IMR-90 (cell line): ENCODE data around the gene ZFHX3. TPM values are rescaled to one million over a fixed set of nuclear protein-coding genes. Genes with fewer than 3 reads are reported as not detected.

Experiments
- ATAC-seq: fragments of 200-7000 bp; cut with Tn5 transposase; 2 replicates; pipeline ENCODE4 v1.9.1; 2020; ENCODE audit warnings: low read depth, mild to moderate bottlenecking, moderate library complexity
- BruUV-seq: library from RNA; stranded (reverse); fragments of 400-500 nt; replicated peaks from 2 replicates; lab custom pipeline; 2021; lab: Mats Ljungman, UMichigan
- CTCF ChIA-PET: fragments of 300-600 bp; formaldehyde crosslinking; extraction: SDS; loops from one replicate; lab custom pipeline; 2021; ENCODE audit warnings: antibody characterized with exemption; lab: Yijun Ruan, JAX
- POLR2A ChIA-PET: fragments of 300-600 bp; sonication (Branson Sonifier 250); formaldehyde crosslinking; loops from one replicate; lab custom pipeline; 2022; ENCODE audit warnings: antibody characterized with exemption; ENCODE audit not compliant: unreplicated experiment; lab: Charles Lee
- DNase-seq: peaks from one replicate; pipeline ENCODE4 v3.0.0; 2013
- H2AFZ ChIP-seq: replicated peaks from 2 replicates; pipeline ENCODE3; 2013; ENCODE audit warnings: low read length, mild to moderate bottlenecking; ENCODE audit not compliant: poor library complexity
- H2AK5ac ChIP-seq: 2 replicates; pipeline ENCODE4 v1.6.1; 2013; ENCODE audit warnings: low read depth, low read length, inconsistent platforms
- H2AK9ac ChIP-seq: replicated peaks from 2 replicates; pipeline ENCODE3; 2013; ENCODE audit warnings: mild to moderate bottlenecking, low read depth, low read length, moderate library complexity; ENCODE audit not compliant: poor library complexity
- H2BK120ac ChIP-seq: 2 replicates; pipeline ENCODE4 v1.6.1; 2013; ENCODE audit warnings: low read depth, low read length, inconsistent platforms
- H2BK15ac ChIP-seq: 3 replicates; pipeline ENCODE4 v1.6.1; 2013; ENCODE audit warnings: low read depth, low read length, inconsistent platforms
- H2BK20ac ChIP-seq: 2 replicates; pipeline ENCODE4 v1.6.1; 2013; ENCODE audit warnings: low read depth, mild to moderate bottlenecking, inconsistent platforms, low read length, moderate library complexity
- H2BK5ac ChIP-seq: 2 replicates; pipeline ENCODE4 v1.6.1; 2013; ENCODE audit warnings: mild to moderate bottlenecking, low read depth, low read length, inconsistent platforms; ENCODE audit not compliant: poor library complexity, severe bottlenecking
- H3K14ac ChIP-seq: replicated peaks from 2 replicates; pipeline ENCODE4 v1.6.1; 2013; ENCODE audit warnings: low read depth, low read length, inconsistent platforms
- H3K18ac ChIP-seq: 2 replicates; pipeline ENCODE4 v1.6.1; 2013; ENCODE audit warnings: low read depth, low read length, control low read depth
- H3K23ac ChIP-seq: 2 replicates; pipeline ENCODE4 v1.6.1; 2013; ENCODE audit warnings: low read depth, low read length, inconsistent platforms
- H3K27ac ChIP-seq: 2 replicates; pipeline ENCODE4 v1.5.1; 2013; ENCODE audit warnings: mild to moderate bottlenecking, control low read depth, low read length; ENCODE audit not compliant: insufficient read depth
- H3K27me3 ChIP-seq: 2 replicates; pipeline ENCODE4 v1.6.1; 2013; ENCODE audit warnings: low read length; ENCODE audit not compliant: control insufficient read depth, insufficient read depth
- H3K36me3 ChIP-seq: 2 replicates; pipeline ENCODE4 v1.6.1; 2013; ENCODE audit warnings: low read length, mixed read lengths; ENCODE audit not compliant: control insufficient read depth, insufficient read depth
- H3K4ac ChIP-seq: 2 replicates; pipeline ENCODE4 v1.6.1; 2013; ENCODE audit warnings: low read depth, low read length, inconsistent platforms
- H3K4me1 ChIP-seq: 2 replicates; pipeline ENCODE4 v1.6.1; 2013; ENCODE audit warnings: low read length, mixed read lengths; ENCODE audit not compliant: control insufficient read depth, insufficient read depth
- H3K4me2 ChIP-seq: 2 replicates; pipeline ENCODE4 v1.6.1; 2013; ENCODE audit warnings: low read depth, mild to moderate bottlenecking, control low read depth, low read length, moderate library complexity
- H3K4me3 ChIP-seq: 2 replicates; pipeline ENCODE4 v1.5.1; 2013; ENCODE audit warnings: low read depth, mild to moderate bottlenecking, control low read depth, low read length, moderate library complexity; ENCODE audit not compliant: insufficient read depth
- H3K56ac ChIP-seq: 2 replicates; pipeline ENCODE4 v1.6.1; 2013; ENCODE audit warnings: low read length, inconsistent platforms; ENCODE audit not compliant: insufficient read depth; ENCODE audit errors: extremely low read depth
- H3K79me1 ChIP-seq, 2 experiments: 2 replicates each; pipeline ENCODE4 v1.6.1; 2013; ENCODE audit warnings: low read length in 2 of 2, inconsistent platforms in 1 of 2, low read depth in 1 of 2
- H3K9ac ChIP-seq: 2 replicates; pipeline ENCODE4 v1.6.1; 2013; ENCODE audit warnings: low read depth, low read length, control low read depth
- H3K9me1 ChIP-seq: 2 replicates; pipeline ENCODE4 v1.6.1; 2013; ENCODE audit warnings: low read length, inconsistent platforms; ENCODE audit not compliant: insufficient read depth
- H3K9me3 ChIP-seq: 2 replicates; pipeline ENCODE4 v1.6.1; 2013; ENCODE audit warnings: low read length; ENCODE audit not compliant: control insufficient read depth, insufficient read depth
- H4K20me1 ChIP-seq: 2 replicates; pipeline ENCODE4 v1.6.1; 2013; ENCODE audit warnings: low read length, inconsistent platforms; ENCODE audit not compliant: insufficient read depth
- H4K5ac ChIP-seq: 2 replicates; pipeline ENCODE4 v1.6.1; 2013; ENCODE audit warnings: mild to moderate bottlenecking, low read depth, low read length, control low read depth
- H4K8ac ChIP-seq, 2 experiments: 2 replicates each; pipeline ENCODE4 v1.6.1; 2013; ENCODE audit warnings: low read depth in 2 of 2, low read length in 2 of 2, control low read depth in 1 of 2, inconsistent platforms in 1 of 2
- H4K91ac ChIP-seq: 2 replicates; pipeline ENCODE4 v1.6.1; 2013; ENCODE audit warnings: low read depth, low read length, inconsistent platforms; ENCODE audit not compliant: insufficient read depth
- FOS ChIP-seq: fragments of 150-350 bp; IDR thresholded peaks from 2 replicates; pipeline ENCODE4 v1.6.1; 2016; ENCODE audit warnings: low read depth, low read length
- MAFK ChIP-seq: IDR thresholded peaks from 2 replicates; pipeline ENCODE4 v1.6.1; 2012; ENCODE audit warnings: low read depth, low read length, improper control_type of control experiment
- SMC3 ChIP-seq: fragments of 150-350 bp; IDR thresholded peaks from 2 replicates; pipeline ENCODE4 v1.6.1; 2016; ENCODE audit warnings: low read depth, mild to moderate bottlenecking, antibody characterized with exemption, low read length, moderate library complexity
- WGBS, 2 experiments: methylation state at CpG; one replicate each; pipeline versions ENCODE4 v1.1.5 to v1.1.7; 2013; ENCODE audit warnings: missing lambda C conversion rate in 2 of 2; ENCODE audit not compliant: insufficient read length in 1 of 2; ENCODE audit errors: extremely low coverage in 2 of 2; 5-methylcytosine and 5-hydroxymethylcytosine counted together
- dilution Hi-C: fragments of 300-500 bp; cut with HindIII; formaldehyde crosslinking; loops from one replicate; pipeline ENCODE4 v1.14.3; 2018; ENCODE audit warnings: low sequenced_read_pairs; ENCODE audit not compliant: unreplicated experiment
- in situ Hi-C: fragments of 300-500 bp; cut with MboI; formaldehyde crosslinking; loops from 3 replicates; pipeline ENCODE4 v1.14.3; 2019; ENCODE audit warnings: low sequenced_read_pairs, inconsistent platforms, mixed read lengths
- intact Hi-C: fragments of 100-400 bp; cut with micrococcal nuclease; formaldehyde crosslinking; loops from 2 replicates; pipeline ENCODE4 v1.10.0; 2022
- polyA plus RNA-seq, 3 experiments: library from polyadenylated mRNA; depleted of rRNA; stranded (reverse); fragments of >200 nt; gene quantifications; 2 replicates each; pipeline ENCODE4 v1.2.3, GENCODE V29; 2012; ENCODE audit warnings: low replicate concordance in 1 of 3
- total RNA-seq: library from RNA; depleted of rRNA; stranded (reverse); fragments of >200 nt; gene quantifications from 2 replicates; pipeline ENCODE4 v1.2.3, GENCODE V29; 2012

Gene ZFHX3
- total and polyA plus RNA-seq, 2 of the 4 experiments (the other 2 are of a cell fraction): 1.4 to 1.7 TPM

DNA sequence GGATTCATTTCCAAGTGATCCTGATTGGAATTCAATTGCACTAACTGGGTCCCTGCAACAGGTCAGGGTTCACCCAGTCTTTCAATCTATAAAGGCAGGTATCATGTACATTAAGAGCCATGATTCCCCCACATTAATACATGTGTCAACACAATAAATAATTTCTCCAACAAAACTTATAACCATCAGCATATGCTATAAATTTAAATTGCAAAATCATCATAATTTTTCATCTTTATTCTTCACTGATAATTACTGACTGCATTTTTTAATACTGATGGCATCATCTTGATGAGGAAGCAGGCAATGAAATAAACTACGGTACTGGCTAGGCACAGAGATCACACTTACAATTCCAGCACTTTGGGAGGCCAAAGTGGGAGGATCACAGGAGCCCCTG, 59.4 kb downstream of the ZFHX3 start:
- H3K4me2 ChIP-seq: no peak overlapping the region
- H3K27ac ChIP-seq: no peak overlapping the region
- H3K4ac ChIP-seq: no peak overlapping the region
- no peak overlapping the region for H2AK9ac ChIP-seq
- no peak overlapping the region for H3K23ac ChIP-seq
- H3K9ac ChIP-seq: no peak overlapping the region
- H4K5ac ChIP-seq: no peak overlapping the region
- H3K56ac ChIP-seq: no peak overlapping the region
- ChIA-PET CTCF (no interaction called here), POLR2A (no interaction called here)
- TF ChIP-seq MAFK (peak; percentile 74), SMC3 (no peak), FOS (no peak)
- H3K9me1 ChIP-seq: peaks cover 34% of the 10 kb centered on the region
- H3K9me3 ChIP-seq: no peaks in the 10 kb centered on the region
- H4K91ac ChIP-seq: no peak overlapping the region
- no peak overlapping the region for H3K4me3 ChIP-seq
- no CpG with 5 or more reads among the region's 1 CpG for WGBS, 2 experiments
- BruUV-seq: no TSS peak
- no peaks in the 10 kb centered on the region for H3K36me3 ChIP-seq
- H2BK15ac ChIP-seq: no peak overlapping the region
- no peak for DNase-seq
- H3K14ac ChIP-seq: no peak overlapping the region
- no peaks in the 10 kb centered on the region for H3K27me3 ChIP-seq
- H2BK5ac ChIP-seq: no peak overlapping the region
- peaks cover 31% of the 10 kb centered on the region for H3K4me1 ChIP-seq
- no peak overlapping the region for H4K8ac ChIP-seq
- no peak for ATAC-seq
- H3K18ac ChIP-seq: no peak overlapping the region
- dilution Hi-C loops: no loop called here
- H2BK120ac ChIP-seq: no peak overlapping the region
- no peak overlapping the region for H2AFZ ChIP-seq
- in situ Hi-C loops: no loop called here
- intact Hi-C loops: no loop called here
- H2AK5ac ChIP-seq: no peak overlapping the region
- peaks cover 47 to 87% of the 10 kb centered on the region in 2 experiments for H3K79me1 ChIP-seq
- no peak overlapping the region for H2BK20ac ChIP-seq
- peaks cover 34% of the 10 kb centered on the region for H4K20me1 ChIP-seq
